HEK293T (cell line): ENCODE measurements around the gene PPRC1.

Source experiments
- FOXM1 ChIP-seq: fragments of 450-650 bp; IDR thresholded peaks from 2 replicates; pipeline ENCODE4 v1.6.1; 2017; ENCODE audit warnings: mild to moderate bottlenecking, borderline replicate concordance
- SUZ12 ChIP-seq: fragments of 450-650 bp; IDR thresholded peaks from 2 replicates; pipeline ENCODE4 v1.6.1; 2016; ENCODE audit warnings: mild to moderate bottlenecking

GRCh38 chr10:102146971-102147428 is 14.2 kb downstream of the PPRC1 start:
- no peak for TF ChIP-seq FOXM1
- TF ChIP-seq SUZ12, result no peak
